Body of pancreas (tissue), 4 donors: ENCODE results near the gene ANKRD36C.
"Not testable (repeated sequence)": the region's sequence is repeated elsewhere in the genome, so short reads cannot be mapped to it uniquely, and the experiment has no call there.

ENCODE experiments used
- POLR2A ChIP-seq, 3 donors: fragments of 450-650 bp; IDR thresholded peaks; one replicate each; pipeline ENCODE4 v1.6.1; 2016; ENCODE audit warnings: antibody characterized with exemption in 3 of 3, mild to moderate bottlenecking in 2 of 3
- TF ChIP-seq, protein P1 (sequence below), 7 experiments: fragments of 450-650 bp in 4 of 7; fragments of 200-600 bp in 3 of 7; sonication (generic) in 3 of 7; IDR thresholded peaks; one replicate each; pipeline ENCODE4 v1.5.1; 2016 to 2019; ENCODE audit warnings: antibody characterized with exemption in 7 of 7

DNA sequence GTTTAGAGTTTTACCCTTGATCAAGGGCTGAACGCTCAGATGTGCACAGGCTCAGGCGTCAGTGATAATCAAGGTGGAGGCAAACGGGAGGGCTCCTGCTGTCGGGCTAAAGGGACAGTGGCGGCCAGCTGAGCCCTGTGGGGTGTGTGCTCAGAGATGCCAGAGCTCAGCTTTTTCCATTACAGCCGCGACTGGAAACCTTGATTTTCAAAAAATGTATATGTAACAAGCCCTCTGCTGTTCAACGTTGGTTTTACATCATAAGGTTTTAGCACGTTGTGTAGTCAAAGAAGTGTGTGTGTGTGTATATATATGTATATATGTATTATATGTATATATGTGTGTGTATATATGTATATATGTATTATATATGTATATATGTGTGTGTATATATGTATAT, 201.4 kb downstream of the ANKRD36C start:
- TF ChIP-seq, protein P1, sequence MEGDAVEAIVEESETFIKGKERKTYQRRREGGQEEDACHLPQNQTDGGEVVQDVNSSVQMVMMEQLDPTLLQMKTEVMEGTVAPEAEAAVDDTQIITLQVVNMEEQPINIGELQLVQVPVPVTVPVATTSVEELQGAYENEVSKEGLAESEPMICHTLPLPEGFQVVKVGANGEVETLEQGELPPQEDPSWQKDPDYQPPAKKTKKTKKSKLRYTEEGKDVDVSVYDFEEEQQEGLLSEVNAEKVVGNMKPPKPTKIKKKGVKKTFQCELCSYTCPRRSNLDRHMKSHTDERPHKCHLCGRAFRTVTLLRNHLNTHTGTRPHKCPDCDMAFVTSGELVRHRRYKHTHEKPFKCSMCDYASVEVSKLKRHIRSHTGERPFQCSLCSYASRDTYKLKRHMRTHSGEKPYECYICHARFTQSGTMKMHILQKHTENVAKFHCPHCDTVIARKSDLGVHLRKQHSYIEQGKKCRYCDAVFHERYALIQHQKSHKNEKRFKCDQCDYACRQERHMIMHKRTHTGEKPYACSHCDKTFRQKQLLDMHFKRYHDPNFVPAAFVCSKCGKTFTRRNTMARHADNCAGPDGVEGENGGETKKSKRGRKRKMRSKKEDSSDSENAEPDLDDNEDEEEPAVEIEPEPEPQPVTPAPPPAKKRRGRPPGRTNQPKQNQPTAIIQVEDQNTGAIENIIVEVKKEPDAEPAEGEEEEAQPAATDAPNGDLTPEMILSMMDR (IDR thresholded peaks at IDR 0.05): not testable (repeated sequence)
- not testable (repeated sequence) for TF ChIP-seq POLR2A (IDR thresholded peaks at IDR 0.05)
